Measurements from ENCODE around the gene ASB2.

DNA sequence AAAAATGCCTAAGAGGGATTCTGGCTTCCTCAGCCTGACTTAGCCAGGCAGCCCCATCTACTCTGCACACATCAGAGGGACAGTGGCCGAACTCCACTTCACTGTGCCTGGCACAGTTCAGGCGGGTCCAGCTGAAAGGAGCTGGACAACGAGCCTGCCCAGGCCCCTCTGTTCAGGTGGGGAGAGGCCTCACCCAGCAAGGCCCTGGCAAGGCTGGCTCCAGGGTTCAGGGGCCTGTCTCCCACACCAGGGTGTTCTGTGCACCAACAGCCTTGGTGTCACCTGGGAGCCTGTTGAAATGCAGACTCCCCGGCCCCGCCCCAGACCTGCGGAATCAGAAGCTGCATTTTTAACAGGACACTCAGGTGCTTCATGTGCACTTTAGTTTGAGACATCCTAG, 39.4 kb downstream of the ASB2 start:
- TF ChIP-seq, protein P1, sequence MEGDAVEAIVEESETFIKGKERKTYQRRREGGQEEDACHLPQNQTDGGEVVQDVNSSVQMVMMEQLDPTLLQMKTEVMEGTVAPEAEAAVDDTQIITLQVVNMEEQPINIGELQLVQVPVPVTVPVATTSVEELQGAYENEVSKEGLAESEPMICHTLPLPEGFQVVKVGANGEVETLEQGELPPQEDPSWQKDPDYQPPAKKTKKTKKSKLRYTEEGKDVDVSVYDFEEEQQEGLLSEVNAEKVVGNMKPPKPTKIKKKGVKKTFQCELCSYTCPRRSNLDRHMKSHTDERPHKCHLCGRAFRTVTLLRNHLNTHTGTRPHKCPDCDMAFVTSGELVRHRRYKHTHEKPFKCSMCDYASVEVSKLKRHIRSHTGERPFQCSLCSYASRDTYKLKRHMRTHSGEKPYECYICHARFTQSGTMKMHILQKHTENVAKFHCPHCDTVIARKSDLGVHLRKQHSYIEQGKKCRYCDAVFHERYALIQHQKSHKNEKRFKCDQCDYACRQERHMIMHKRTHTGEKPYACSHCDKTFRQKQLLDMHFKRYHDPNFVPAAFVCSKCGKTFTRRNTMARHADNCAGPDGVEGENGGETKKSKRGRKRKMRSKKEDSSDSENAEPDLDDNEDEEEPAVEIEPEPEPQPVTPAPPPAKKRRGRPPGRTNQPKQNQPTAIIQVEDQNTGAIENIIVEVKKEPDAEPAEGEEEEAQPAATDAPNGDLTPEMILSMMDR (conservative IDR thresholded peaks at IDR 0.05; ENCODE audit: low read depth, low read length) = no peak
- TF ChIP-seq POLR2A (IDR thresholded peaks at IDR 0.05; ENCODE audit: low read depth, low read length) (no peak), RAD21 (IDR thresholded peaks at IDR 0.05; ENCODE audit: low read length) (no peak), SMC3 (IDR thresholded peaks at IDR 0.05; ENCODE audit: low read depth, low read length) (no peak), RFX5 (IDR thresholded peaks at IDR 0.05; ENCODE audit: low read depth, low read length) (no peak), FOS (IDR thresholded peaks at IDR 0.05; ENCODE audit: low read depth, low read length) (no peak), RCOR1 (IDR thresholded peaks at IDR 0.05; ENCODE audit: insufficient replicate concordance, low read length) (no peak), CEBPB (IDR thresholded peaks at IDR 0.05; ENCODE audit: low read depth, low read length) (no peak), BHLHE40 (IDR thresholded peaks at IDR 0.05; ENCODE audit: low read depth, low read length) (no peak), MAZ (IDR thresholded peaks at IDR 0.05; ENCODE audit: borderline replicate concordance, low read depth, low read length) (no peak), MXI1 (IDR thresholded peaks at IDR 0.05; ENCODE audit: borderline replicate concordance, low read depth, low read length) (no peak), MAFK (IDR thresholded peaks at IDR 0.05; ENCODE audit: low read depth, low read length) (no peak)
- TF ChIP-seq, protein P2, sequence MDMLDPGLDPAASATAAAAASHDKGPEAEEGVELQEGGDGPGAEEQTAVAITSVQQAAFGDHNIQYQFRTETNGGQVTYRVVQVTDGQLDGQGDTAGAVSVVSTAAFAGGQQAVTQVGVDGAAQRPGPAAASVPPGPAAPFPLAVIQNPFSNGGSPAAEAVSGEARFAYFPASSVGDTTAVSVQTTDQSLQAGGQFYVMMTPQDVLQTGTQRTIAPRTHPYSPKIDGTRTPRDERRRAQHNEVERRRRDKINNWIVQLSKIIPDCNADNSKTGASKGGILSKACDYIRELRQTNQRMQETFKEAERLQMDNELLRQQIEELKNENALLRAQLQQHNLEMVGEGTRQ (IDR thresholded peaks at IDR 0.05; ENCODE audit: low read depth, low read length) = no peak

All from IMR-90 (cell line).